Astrocyte (in vitro differentiated cells and primary cell): ENCODE measurements around the gene BCKDHB. TPM values are rescaled to one million over a fixed set of nuclear protein-coding genes. Genes with fewer than 3 reads are reported as not detected.

ENCODE experiments used
- DNase-seq: peaks from one replicate; pipeline ENCODE4 v3.0.0-alpha.2; 2010; ENCODE audit warnings: low read depth
- FAIRE-seq: peaks from 2 replicates; lab custom pipeline; 2011; peaks lifted over from hg19 to GRCh38; lab: Jason Lieb, UNC
- H2AFZ ChIP-seq: 2 replicates; pipeline ENCODE4 v1.6.0; 2012; ENCODE audit warnings: low read depth, low read length, inconsistent platforms
- H3K27ac ChIP-seq: 2 replicates; pipeline ENCODE4 v1.5.1; 2011; ENCODE audit warnings: low read depth, low read length, inconsistent platforms
- H3K27me3 ChIP-seq: 2 replicates; pipeline ENCODE4 v1.6.0; 2011; ENCODE audit warnings: low read length, inconsistent platforms; ENCODE audit not compliant: insufficient read depth
- H3K36me3 ChIP-seq: 2 replicates; pipeline ENCODE4 v1.5.1; 2011; ENCODE audit warnings: low read length, inconsistent platforms; ENCODE audit not compliant: insufficient read depth
- H3K4me1 ChIP-seq: 2 replicates; pipeline ENCODE4 v1.5.1; 2011; ENCODE audit warnings: low read length, inconsistent platforms; ENCODE audit not compliant: insufficient read depth
- H3K4me2 ChIP-seq: 2 replicates; pipeline ENCODE4 v1.6.0; 2012; ENCODE audit warnings: low read length, inconsistent platforms
- H3K4me3 ChIP-seq: 2 replicates; pipeline ENCODE4 v1.5.1; 2011; ENCODE audit warnings: low read depth, mild to moderate bottlenecking, low read length, inconsistent platforms; ENCODE audit not compliant: insufficient read depth
- H3K79me2 ChIP-seq: 2 replicates; pipeline ENCODE4 v1.6.0; 2012; ENCODE audit warnings: mild to moderate bottlenecking, low read length, inconsistent platforms; ENCODE audit not compliant: insufficient read depth
- H3K9ac ChIP-seq: 2 replicates; pipeline ENCODE4 v1.6.0; 2012; ENCODE audit warnings: mild to moderate bottlenecking, low read length, inconsistent platforms
- H3K9me3 ChIP-seq: 2 replicates; pipeline ENCODE4 v1.5.1; 2012; ENCODE audit warnings: low read depth, mild to moderate bottlenecking, low read length, inconsistent platforms; ENCODE audit not compliant: insufficient read depth
- H4K20me1 ChIP-seq: 2 replicates; pipeline ENCODE4 v1.6.0; 2012; ENCODE audit warnings: low read length, inconsistent platforms; ENCODE audit not compliant: insufficient read depth
- H3K27ac Mint-ChIP-seq: one replicate; pipeline ENCODE4 v1.8.0; 2021; ENCODE audit warnings: mild to moderate bottlenecking, mixed read lengths; ENCODE audit not compliant: unreplicated experiment
- H3K27me3 Mint-ChIP-seq: one replicate; pipeline ENCODE4 v1.8.0; 2021; ENCODE audit warnings: low read depth, mixed read lengths; ENCODE audit not compliant: unreplicated experiment
- H3K36me3 Mint-ChIP-seq: one replicate; pipeline ENCODE4 v1.8.0; 2021; ENCODE audit warnings: low read depth, mixed read lengths; ENCODE audit not compliant: unreplicated experiment
- H3K4me1 Mint-ChIP-seq: one replicate; pipeline ENCODE4 v1.8.0; 2021; ENCODE audit warnings: low read depth, mixed read lengths; ENCODE audit not compliant: unreplicated experiment
- H3K4me3 Mint-ChIP-seq: one replicate; pipeline ENCODE4 v1.8.0; 2021; ENCODE audit warnings: mild to moderate bottlenecking, moderate library complexity, mixed read lengths; ENCODE audit not compliant: unreplicated experiment
- H3K9me3 Mint-ChIP-seq: one replicate; pipeline ENCODE4 v1.8.0; 2021; ENCODE audit warnings: mild to moderate bottlenecking, mixed read lengths; ENCODE audit not compliant: unreplicated experiment
- CTCF ChIP-seq: IDR thresholded peaks from 2 replicates; pipeline ENCODE4 v1.5.1; 2011; ENCODE audit warnings: low read depth, mild to moderate bottlenecking, inconsistent platforms, low read length, moderate library complexity; ENCODE audit not compliant: insufficient read depth
- EZH2 ChIP-seq: IDR thresholded peaks from 2 replicates; pipeline ENCODE4 v1.6.1; 2012; ENCODE audit warnings: mild to moderate bottlenecking, low read length, inconsistent platforms; ENCODE audit not compliant: insufficient read depth
- total RNA-seq: library from RNA; stranded (reverse); gene quantifications from 2 replicates; pipeline ENCODE4 v1.2.1, GENCODE V29; 2021

Gene BCKDHB
- total RNA-seq, 1 donor from 2014 or later, result 18.4 TPM

GRCh38 chr6:80245043-80245442 is 138.6 kb downstream of the BCKDHB start:
- Histone ChIP-seq H3K9me3 (no peaks in the 10 kb centered on the region), H4K20me1 (no peaks in the 10 kb centered on the region), H2AFZ (no peak overlapping the region), H3K36me3 (no peaks in the 10 kb centered on the region), H3K79me2 (no peaks in the 10 kb centered on the region), H3K27ac (no peak overlapping the region), H3K4me1 (no peaks in the 10 kb centered on the region), H3K27me3 (no peaks in the 10 kb centered on the region), H3K4me2 (no peak overlapping the region), H3K9ac (no peak overlapping the region), H3K4me3 (no peak overlapping the region)
- FAIRE-seq (no peak), DNase-seq (no peak)
- peaks cover 3% of the 10 kb centered on the region for H3K4me1 Mint-ChIP-seq
- no peaks in the 10 kb centered on the region for H3K9me3 Mint-ChIP-seq
- no peak overlapping the region for H3K27ac Mint-ChIP-seq
- peaks cover 3% of the 10 kb centered on the region for H3K36me3 Mint-ChIP-seq
- no peak overlapping the region for H3K4me3 Mint-ChIP-seq
- no peaks in the 10 kb centered on the region for H3K27me3 Mint-ChIP-seq
- TF ChIP-seq EZH2 (no peak), CTCF (no peak)

DNA sequence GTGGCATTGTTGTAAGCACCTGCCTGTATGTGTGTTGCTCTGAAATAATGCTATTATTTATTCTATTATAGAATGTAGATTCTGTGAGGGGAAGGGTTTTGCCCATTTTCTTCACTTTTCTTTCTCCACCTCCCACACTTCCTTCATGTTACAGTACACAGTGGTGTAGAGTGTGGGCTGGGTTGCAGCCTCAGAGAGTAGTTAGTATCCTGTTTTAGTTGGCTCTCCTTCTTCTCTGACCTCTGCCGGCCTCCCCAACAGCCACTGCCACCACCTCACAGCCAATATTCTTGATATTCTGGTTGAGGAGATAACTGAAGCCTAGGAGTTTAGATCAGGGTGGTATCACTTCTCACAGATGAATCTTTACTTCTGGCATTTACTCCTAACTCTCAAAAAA is 143.4 kb downstream of the BCKDHB start:
- DNase-seq (peak; percentile 13), FAIRE-seq (no peak)
- Histone ChIP-seq H3K36me3 (no peaks in the 10 kb centered on the region), H3K79me2 (no peaks in the 10 kb centered on the region), H3K4me2 (no peak overlapping the region), H3K4me1 (no peaks in the 10 kb centered on the region), H3K4me3 (no peak overlapping the region), H3K27ac (no peak overlapping the region), H4K20me1 (no peaks in the 10 kb centered on the region), H3K9ac (no peak overlapping the region), H2AFZ (no peak overlapping the region), H3K9me3 (no peaks in the 10 kb centered on the region), H3K27me3 (no peaks in the 10 kb centered on the region)
- Mint-ChIP-seq H3K27ac (no peak overlapping the region), H3K4me1 (peaks cover 8% of the 10 kb centered on the region), H3K4me3 (no peak overlapping the region), H3K36me3 (no peaks in the 10 kb centered on the region), H3K27me3 (no peaks in the 10 kb centered on the region), H3K9me3 (no peaks in the 10 kb centered on the region)
- TF ChIP-seq CTCF (no peak), EZH2 (no peak)

- Histone ChIP-seq H3K4me3 (no peak overlapping the region), H4K20me1 (no peaks in the 10 kb centered on the region), H3K36me3 (no peaks in the 10 kb centered on the region), H3K27me3 (no peaks in the 10 kb centered on the region), H2AFZ (no peak overlapping the region), H3K27ac (no peak overlapping the region), H3K79me2 (no peaks in the 10 kb centered on the region), H3K4me2 (no peak overlapping the region), H3K9me3 (no peaks in the 10 kb centered on the region), H3K4me1 (no peaks in the 10 kb centered on the region), H3K9ac (no peak overlapping the region)
- no peaks in the 10 kb centered on the region for H3K27me3 Mint-ChIP-seq
- peaks cover 8% of the 10 kb centered on the region for H3K4me1 Mint-ChIP-seq
- H3K36me3 Mint-ChIP-seq, result no peaks in the 10 kb centered on the region
- DNase-seq (no peak), FAIRE-seq (no peak)
- no peaks in the 10 kb centered on the region for H3K9me3 Mint-ChIP-seq
- TF ChIP-seq CTCF (no peak), EZH2 (no peak)
- H3K4me3 Mint-ChIP-seq, result no peak overlapping the region
- H3K27ac Mint-ChIP-seq, result no peak overlapping the region
Measured at GRCh38 chr6:80250391-80250997, 144.0 kb downstream of the BCKDHB start.
